ENCODE measurements around the gene FLACC1.
"Not testable (repeated sequence)": the region's sequence is repeated elsewhere in the genome, so short reads cannot be mapped to it uniquely, and the experiment has no call there.

Gene FLACC1, protein sequence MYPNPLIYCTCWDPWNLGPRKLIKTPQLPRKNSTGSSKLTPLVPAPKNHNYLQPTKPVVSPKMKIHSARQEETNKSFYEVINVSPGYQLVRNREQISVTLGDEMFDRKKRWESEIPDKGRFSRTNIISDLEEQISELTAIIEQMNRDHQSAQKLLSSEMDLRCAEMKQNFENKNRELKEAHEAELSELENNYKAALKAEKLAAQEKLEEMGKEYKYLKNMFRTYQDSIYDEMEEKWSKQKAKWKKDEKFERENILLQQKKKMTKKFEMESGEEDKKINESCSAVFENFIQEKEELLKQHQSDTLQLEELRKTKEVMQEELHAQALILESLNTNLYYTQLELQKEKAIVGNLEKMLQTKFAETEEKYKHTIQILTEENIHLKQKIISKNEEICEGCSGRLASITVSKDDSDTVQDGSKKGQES

GRCh38 chr2:201357221-201357620, at the start of gene FLACC1:
TSS of gene FLACC1 (minus strand) at chr2:201357345. CDS start at chr2:201351404, 5,941 bp downstream.
- DNase-seq = no peak

- no peak for DNase-seq
These were observed 49.0 kb upstream of the FLACC1 start for GRCh38 chr2:201406077-201406662.

- no peak for DNase-seq
These were observed 47.6 kb upstream of the FLACC1 start for GRCh38 chr2:201404699-201405280.

DNA sequence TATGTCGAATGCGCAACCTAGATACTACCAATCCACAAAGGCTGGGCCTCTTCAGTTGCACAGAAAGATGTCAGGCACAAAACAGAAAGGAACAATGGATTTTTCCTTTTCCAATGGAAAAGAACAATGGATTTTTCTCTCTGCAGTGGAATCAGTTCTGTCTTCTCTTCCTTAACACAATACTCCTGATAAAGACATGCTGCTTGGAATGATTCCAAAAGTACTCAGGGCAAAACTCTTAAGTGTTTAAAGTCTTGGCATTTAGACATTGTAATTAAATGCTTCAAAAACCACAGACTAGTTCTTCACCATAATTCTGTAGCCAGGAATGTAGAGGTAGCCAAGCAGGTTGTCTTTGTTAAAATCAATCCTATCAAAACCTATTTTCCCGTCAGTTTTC, 46.7 kb upstream of the FLACC1 start:
- DNase-seq = no peak

GRCh38 chr2:201402651-201403562, 45.8 kb upstream of the FLACC1 start:
- DNase-seq = no peak

DNA sequence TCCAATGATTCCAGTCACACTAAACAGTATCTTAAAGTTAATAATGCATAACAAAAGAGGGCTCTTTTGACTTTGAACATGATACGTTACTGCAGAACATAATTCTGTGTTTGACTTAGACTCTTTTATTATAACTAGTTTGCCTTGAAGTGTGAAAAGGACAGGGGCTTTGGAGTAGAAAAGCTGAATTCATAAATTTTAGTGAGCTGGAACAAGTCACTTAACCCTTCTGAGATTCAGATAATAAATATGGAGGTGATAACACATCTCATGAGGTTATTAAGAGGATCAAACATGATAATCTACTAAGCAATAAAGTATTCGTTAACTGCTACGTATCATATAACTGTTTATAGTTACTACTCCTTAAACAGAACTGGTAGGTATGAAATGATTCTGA, 44.7 kb upstream of the FLACC1 start:
- DNase-seq = no peak

GRCh38 chr2:201396595-201396994, 39.5 kb upstream of the FLACC1 start:
- no peak for DNase-seq

DNA sequence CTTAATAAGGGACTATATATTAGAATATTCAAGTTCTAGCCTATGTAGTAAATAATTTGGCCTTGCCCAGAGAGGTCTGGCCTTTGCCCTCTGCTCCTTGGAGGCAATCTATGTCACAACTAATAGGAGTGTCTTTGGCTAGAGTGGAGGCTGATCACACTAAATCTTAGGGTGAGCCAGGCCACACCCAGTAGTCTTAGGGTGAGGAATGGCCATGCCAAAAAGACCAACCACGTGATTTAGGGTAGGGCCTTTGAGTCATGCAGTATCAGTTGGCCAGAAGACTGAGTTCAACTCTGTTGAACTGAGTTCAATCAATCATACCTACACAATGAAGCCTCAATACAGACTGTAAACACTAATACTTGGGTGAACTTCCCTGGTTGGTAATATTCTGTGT, 26.0 kb upstream of the FLACC1 start:
- DNase-seq = no peak

- no peak for DNase-seq
These were observed 21.6 kb upstream of the FLACC1 start for GRCh38 chr2:201378496-201379397.

DNA sequence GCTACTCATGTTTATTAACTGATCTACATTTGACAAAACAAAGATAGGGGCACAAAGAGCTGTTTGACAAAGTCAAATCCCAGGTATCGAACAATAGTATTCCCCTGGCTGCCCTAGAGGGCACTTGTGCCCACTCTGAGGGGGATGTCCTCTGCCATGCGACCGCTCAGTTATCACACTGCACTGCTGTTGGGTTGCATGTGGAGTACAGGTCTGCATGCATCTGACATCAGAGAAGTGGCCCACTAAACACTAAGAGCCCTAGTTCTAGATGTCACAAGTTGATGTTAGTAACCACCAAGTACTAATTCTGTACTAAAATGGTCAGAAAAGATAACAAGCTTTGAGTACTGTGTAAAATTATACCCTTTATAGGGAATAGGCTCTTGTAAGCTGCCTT, 20.1 kb upstream of the FLACC1 start:
- no peak for DNase-seq

- no peak for DNase-seq
These were observed 12.6 kb upstream of the FLACC1 start for GRCh38 chr2:201369775-201370174.

GRCh38 chr2:201369318-201369717, 12.2 kb upstream of the FLACC1 start:
- DNase-seq = not testable (repeated sequence)

GRCh38 chr2:201366146-201366545, 9.0 kb upstream of the FLACC1 start:
- DNase-seq = no peak

GRCh38 chr2:201363857-201364560, 6.9 kb upstream of the FLACC1 start:
- DNase-seq = no peak

DNA sequence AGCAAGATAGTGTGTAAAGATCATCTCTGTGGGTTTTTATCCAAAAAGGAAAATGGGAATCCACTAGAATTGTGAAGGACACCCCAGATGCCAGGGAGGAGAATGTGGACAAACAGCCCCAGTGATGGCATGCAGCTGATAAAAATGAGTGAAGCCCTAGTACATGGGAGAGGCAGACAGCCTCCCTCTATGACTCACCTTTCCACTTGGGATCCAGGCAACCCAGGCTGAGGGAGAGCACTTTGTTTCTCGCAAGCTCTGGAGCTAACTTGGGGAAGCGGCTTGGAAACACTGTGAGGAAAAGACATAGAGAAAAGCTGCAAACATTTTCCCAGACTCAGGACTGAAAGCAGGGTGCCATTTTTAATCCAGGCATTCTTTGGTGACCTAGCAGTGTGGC, 5.3 kb upstream of the FLACC1 start:
- no peak for DNase-seq

DNA sequence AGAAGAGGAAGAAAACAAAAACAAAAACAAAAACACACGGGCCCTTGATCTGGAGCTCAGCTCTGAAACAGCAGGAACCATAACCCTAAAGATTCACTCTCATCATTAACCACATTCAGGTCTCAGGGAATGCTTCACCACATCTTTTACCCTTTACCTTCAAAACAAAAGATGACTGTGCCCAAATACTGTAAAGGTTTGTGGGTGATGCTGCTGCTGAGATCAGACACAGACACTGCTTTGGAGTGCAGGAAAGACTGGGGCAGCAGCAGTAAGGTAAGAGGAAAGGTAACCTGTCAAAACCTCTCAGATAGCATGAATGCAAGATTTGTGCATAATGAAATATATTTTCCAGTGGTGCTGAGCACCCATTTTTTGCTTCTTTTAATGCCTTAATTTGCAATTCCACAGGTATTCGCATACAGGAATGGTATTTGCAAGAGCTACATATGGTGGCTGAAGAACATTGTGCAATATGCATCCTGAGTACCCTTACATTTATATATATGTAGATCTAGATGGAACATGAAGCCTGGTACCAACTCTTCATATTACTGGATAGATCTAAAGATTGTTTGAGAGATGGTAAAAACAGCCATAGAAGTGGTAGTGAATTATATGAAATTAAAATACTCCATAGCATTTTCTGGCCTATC, 4.1 kb upstream of the FLACC1 start:
- no peak for DNase-seq

DNA sequence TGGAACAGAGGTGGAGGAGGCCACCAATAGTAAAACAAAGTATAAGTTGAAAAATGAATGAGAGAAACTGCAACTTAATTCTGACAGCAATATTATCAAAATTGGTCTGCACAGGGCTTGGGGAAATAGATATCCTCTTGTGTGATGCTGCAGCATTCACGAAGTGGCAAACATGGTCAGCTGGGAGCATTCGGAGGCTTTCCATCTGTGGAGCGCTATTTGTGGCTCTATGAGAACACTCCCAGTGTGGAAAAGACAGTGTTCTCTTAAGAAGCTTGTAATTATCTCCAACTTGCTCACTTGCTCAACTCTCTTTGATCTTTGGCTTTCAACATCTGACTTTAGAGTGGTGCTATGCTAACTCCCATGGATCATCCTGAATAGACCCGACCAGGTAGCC, 3.1 kb upstream of the FLACC1 start:
- no peak for DNase-seq

DNA sequence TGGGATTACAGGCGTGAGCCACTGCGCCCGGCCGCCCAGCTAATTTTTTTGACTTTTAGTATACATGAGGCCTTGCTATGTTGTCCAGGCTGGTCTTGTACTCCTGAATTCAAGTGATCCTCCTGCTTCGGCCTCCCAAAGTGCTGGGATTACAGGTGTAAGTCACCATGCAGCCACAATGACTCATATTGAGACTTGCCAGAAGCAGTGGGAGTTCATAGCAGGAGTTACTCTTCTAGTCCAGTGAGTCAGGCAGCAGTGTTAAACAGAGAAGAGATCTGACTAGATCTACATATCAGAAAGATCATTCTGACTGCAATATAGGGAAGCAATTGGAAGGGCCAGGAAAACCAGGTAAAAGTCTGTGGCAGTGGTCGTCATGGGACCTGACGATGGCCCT, 1.5 kb upstream of the FLACC1 start:
- DNase-seq = no peak

DNA sequence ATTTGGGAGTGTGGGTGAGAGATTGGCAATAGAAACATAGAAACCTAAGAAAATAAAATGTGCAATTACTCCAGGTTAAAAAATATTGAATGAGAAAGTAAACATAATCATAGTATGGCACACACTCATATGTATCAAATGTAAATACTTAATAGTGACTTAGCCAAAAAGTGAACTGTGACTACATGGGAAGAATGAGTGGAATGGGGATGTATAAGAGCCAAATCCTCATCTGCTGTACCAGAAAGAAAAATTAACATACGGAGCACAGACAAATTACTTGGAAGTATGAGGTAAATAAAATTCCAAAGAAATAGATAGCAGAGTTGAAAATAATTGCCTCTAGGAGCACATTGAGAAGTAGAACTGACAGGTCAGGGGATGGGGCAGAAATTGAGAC, 4.0 kb downstream of the FLACC1 start:
- DNase-seq = no peak

GRCh38 chr2:201350879-201351278, 6.3 kb downstream of the FLACC1 start:
- no peak for DNase-seq

DNA sequence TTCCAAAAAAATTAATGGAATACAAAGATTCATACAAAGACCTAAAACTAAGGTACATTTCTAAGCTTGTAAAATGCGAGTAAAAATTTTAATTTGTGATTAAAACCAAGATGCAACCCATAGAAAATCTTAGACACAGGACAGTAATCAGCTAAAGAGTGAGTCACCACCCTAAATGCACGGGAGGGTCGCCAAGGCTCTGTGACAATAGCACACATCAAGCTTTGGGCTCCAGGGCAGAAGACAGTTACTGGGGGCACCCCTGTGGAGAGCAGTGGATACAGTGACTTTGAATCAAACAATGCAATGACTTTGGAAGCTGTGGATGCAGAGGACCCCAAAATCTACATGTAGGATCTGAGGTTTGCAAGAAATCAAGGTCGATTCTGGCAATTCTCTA, 7.5 kb downstream of the FLACC1 start:
- no peak for DNase-seq

Data from activated CD4-positive, alpha-beta T cell treated with anti-CD3 and anti-CD28 coated beads for 1 hour (primary cell).